HepG2 (cell line): ENCODE results near the gene ZCCHC3. TPM values are rescaled to one million over a fixed set of nuclear protein-coding genes. Genes with fewer than 3 reads are reported as not detected.

Experiments used
- AKNA ChIP-seq: sonication (generic); formaldehyde crosslinking; IDR thresholded peaks from 2 replicates; pipeline ENCODE4 v1.4.0; 2020; ENCODE audit warnings: missing genetic modification reagents, borderline replicate concordance
- ATAD3A ChIP-seq: sonication (generic); formaldehyde crosslinking; IDR thresholded peaks from 2 replicates; pipeline ENCODE4 v1.4.0; 2020; ENCODE audit warnings: missing genetic modification reagents
- BCL6 ChIP-seq: IDR thresholded peaks from 2 replicates; pipeline ENCODE4 v1.6.1; 2016; ENCODE audit warnings: missing genetic modification reagents, missing compliant biosample characterization
- E2F1 ChIP-seq: sonication (generic); formaldehyde crosslinking; IDR thresholded peaks from 2 replicates; pipeline ENCODE4 v1.5.0; 2020; ENCODE audit warnings: missing genetic modification reagents
- ELF3 ChIP-seq: IDR thresholded peaks from 2 replicates; pipeline ENCODE4 v1.6.1; 2016; ENCODE audit warnings: missing genetic modification reagents, missing compliant biosample characterization
- GTF3A ChIP-seq: sonication (generic); formaldehyde crosslinking; conservative IDR thresholded peaks from 2 replicates; pipeline ENCODE4 v1.4.0; 2020; ENCODE audit warnings: mild to moderate bottlenecking, missing genetic modification reagents
- HMGA1 ChIP-seq: sonication (generic); formaldehyde crosslinking; conservative IDR thresholded peaks from 2 replicates; pipeline ENCODE4 v1.4.0; 2020; ENCODE audit warnings: missing genetic modification reagents
- IRX3 ChIP-seq: sonication (generic); formaldehyde crosslinking; IDR thresholded peaks from 2 replicates; pipeline ENCODE4 v1.8.1; 2023; ENCODE audit warnings: mild to moderate bottlenecking, low read depth, missing genetic modification reagents, borderline replicate concordance
- MXI1 ChIP-seq: IDR thresholded peaks from 3 replicates; pipeline ENCODE4 v1.6.1; 2012; ENCODE audit warnings: low read depth, low read length, inconsistent platforms, borderline replicate concordance
- RXRB ChIP-seq: IDR thresholded peaks from 2 replicates; pipeline ENCODE4 v1.6.1; 2016; ENCODE audit warnings: borderline replicate concordance, missing genetic modification reagents, missing compliant biosample characterization
- SRF ChIP-seq: IDR thresholded peaks from 2 replicates; pipeline ENCODE4 v1.6.1; 2011; ENCODE audit warnings: mild to moderate bottlenecking, low read depth, low read length, moderate library complexity
- STAG1 ChIP-seq: sonication (generic); formaldehyde crosslinking; IDR thresholded peaks from 2 replicates; pipeline ENCODE4 v1.4.0; 2020; ENCODE audit warnings: missing genetic modification reagents
- THRA ChIP-seq: sonication (generic); formaldehyde crosslinking; IDR thresholded peaks from 2 replicates; pipeline ENCODE4 v1.4.0; 2020; ENCODE audit warnings: missing genetic modification reagents, borderline replicate concordance
- ZBTB8A ChIP-seq: sonication (generic); formaldehyde crosslinking; IDR thresholded peaks from 2 replicates; pipeline ENCODE4 v1.4.0; 2020; ENCODE audit warnings: mild to moderate bottlenecking, low read depth, missing genetic modification reagents, borderline replicate concordance
- ZNF121 ChIP-seq: sonication (generic); formaldehyde crosslinking; IDR thresholded peaks from 2 replicates; pipeline ENCODE4 v1.5.0; 2020; ENCODE audit warnings: mild to moderate bottlenecking, missing genetic modification reagents
- ZNF337 ChIP-seq: sonication (generic); formaldehyde crosslinking; IDR thresholded peaks from 2 replicates; pipeline ENCODE4 v1.5.1; 2020; ENCODE audit warnings: missing genetic modification reagents, low read depth, mild to moderate bottlenecking, borderline replicate concordance
- ZNF766 ChIP-seq: sonication (generic); formaldehyde crosslinking; IDR thresholded peaks from 2 replicates; pipeline ENCODE4 v1.5.0; 2020; ENCODE audit warnings: missing genetic modification reagents, borderline replicate concordance
- polyA plus RNA-seq, 8 experiments: library from polyadenylated mRNA; depleted of rRNA in 3 of 8; stranded (reverse) in 7 of 8; unstranded in 1 of 8; fragments of >200 nt; fragmentation: Illumina TruSeq in 4 of 8; extraction: Trizol in 4 of 8; gene quantifications; 2 replicates each; pipeline versions ENCODE4 v1.2.1 to v1.2.3, GENCODE V29; 2011 to 2016; ENCODE audit warnings: low read depth in 4 of 8, missing spikeins in 1 of 8, mixed read lengths in 1 of 8; ENCODE audit not compliant: insufficient read depth in 1 of 8
- total RNA-seq, 5 experiments: library from RNA; depleted of rRNA; stranded (reverse); fragments of >200 nt; fragmentation: Illumina TruSeq; extraction: Trizol; gene quantifications; 2 replicates each; pipeline ENCODE4 v1.2.3, GENCODE V29; 2016; ENCODE audit warnings: low read depth in 1 of 5
- TF ChIP-seq, protein P1 (sequence below): sonication (generic); formaldehyde crosslinking; IDR thresholded peaks from 2 replicates; pipeline ENCODE4 v1.5.1; 2020; ENCODE audit warnings: missing genetic modification reagents, mild to moderate bottlenecking, borderline replicate concordance
- TF ChIP-seq, protein P2 (sequence below): sonication (generic); formaldehyde crosslinking; IDR thresholded peaks from 2 replicates; pipeline ENCODE4 v1.4.0; 2020; ENCODE audit warnings: missing genetic modification reagents
- TF ChIP-seq, protein P3 (sequence below): IDR thresholded peaks from 2 replicates; pipeline ENCODE4 v1.6.1; 2016; ENCODE audit warnings: mild to moderate bottlenecking, missing biosample characterization, missing genetic modification reagents

ZCCHC3 gene
- total and polyA plus RNA-seq, 2 of the 13 experiments (the other 11 are each of a cell fraction or from before 2014, with no cell fraction given): 46.6 to 63.0 TPM

- TF ChIP-seq ZNF766 (CRISPR knock-in tag) (no peak), IRX3 (CRISPR knock-in tag) (no peak), HMGA1 (CRISPR knock-in tag) (no peak), ELF3 (CRISPR knock-in tag) (peak; percentile 51; the same call in 1 of the 2 replicates), THRA (CRISPR knock-in tag) (no peak), BCL6 (CRISPR knock-in tag) (no peak), E2F1 (no peak), ZNF337 (CRISPR knock-in tag) (no peak), ZBTB8A (CRISPR knock-in tag) (no peak), SRF (no peak), ATAD3A (CRISPR knock-in tag) (no peak), STAG1 (peak; percentile 92), MXI1 (peak; percentile 25; the same call in 1 of the 3 replicates), ZNF121 (CRISPR knock-in tag) (no peak), GTF3A (0 out of 2 replicates have a peak, but pooled peaks have one; percentile 63), AKNA (CRISPR knock-in tag) (no peak), RXRB (CRISPR knock-in tag) (no peak)
- TF ChIP-seq, protein P1, sequence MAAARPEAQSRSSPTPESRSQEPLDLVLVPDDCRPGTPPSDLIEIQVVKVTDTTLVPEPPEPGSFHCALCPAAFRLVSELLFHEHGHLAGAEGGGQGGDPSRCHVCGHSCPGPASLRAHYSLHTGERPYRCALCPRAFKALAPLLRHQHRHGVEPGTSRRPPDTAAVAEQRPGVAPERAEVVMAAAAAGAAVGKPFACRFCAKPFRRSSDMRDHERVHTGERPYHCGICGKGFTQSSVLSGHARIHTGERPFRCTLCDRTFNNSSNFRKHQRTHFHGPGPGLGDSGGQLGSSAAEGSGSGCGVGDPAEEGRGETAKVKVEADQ (CRISPR knock-in tag): no peak
- TF ChIP-seq, protein P2, sequence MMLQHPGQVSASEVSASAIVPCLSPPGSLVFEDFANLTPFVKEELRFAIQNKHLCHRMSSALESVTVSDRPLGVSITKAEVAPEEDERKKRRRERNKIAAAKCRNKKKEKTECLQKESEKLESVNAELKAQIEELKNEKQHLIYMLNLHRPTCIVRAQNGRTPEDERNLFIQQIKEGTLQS (CRISPR knock-in tag): no peak
- TF ChIP-seq, protein P3, sequence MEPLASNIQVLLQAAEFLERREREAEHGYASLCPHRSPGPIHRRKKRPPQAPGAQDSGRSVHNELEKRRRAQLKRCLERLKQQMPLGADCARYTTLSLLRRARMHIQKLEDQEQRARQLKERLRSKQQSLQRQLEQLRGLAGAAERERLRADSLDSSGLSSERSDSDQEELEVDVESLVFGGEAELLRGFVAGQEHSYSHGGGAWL (CRISPR knock-in tag): no peak
Observed at GRCh38 chr20:330233-331149, 33.1 kb downstream of the ZCCHC3 start (continued).
